Stimulated activated effector memory CD8-positive, alpha-beta T cell treated with anti-CD3 and anti-CD28 coated beads, Interleukin-12 subunit alpha, Interleukin-12 subunit beta, amount 100 ng/mL, for 72 hours (primary cell): ENCODE measurements around the gene TGFBR1.

ENCODE experiments used
- ATAC-seq: fragments of 150-1000 bp; cut with Tn5 transposase; 2 replicates; pipeline ENCODE4 v1.10.0; 2021
- DNase-seq, 2 donors: peaks; one replicate each; pipeline ENCODE4 v3.0.0; 2021 to 2022; ENCODE audit warnings: low spot score in 2 of 2
- H3K27ac Mint-ChIP-seq: one replicate; pipeline ENCODE4 v1.8.0; 2022; ENCODE audit warnings: mild to moderate bottlenecking, mixed read lengths
- H3K36me3 Mint-ChIP-seq: one replicate; pipeline ENCODE4 v1.8.0; 2022; ENCODE audit warnings: mild to moderate bottlenecking, mixed read lengths
- H3K4me1 Mint-ChIP-seq: one replicate; pipeline ENCODE4 v1.8.0; 2022; ENCODE audit warnings: mixed read lengths
- H3K4me3 Mint-ChIP-seq: one replicate; pipeline ENCODE4 v1.8.0; 2022; ENCODE audit warnings: mild to moderate bottlenecking, mixed read lengths
- H3K9me3 Mint-ChIP-seq: one replicate; pipeline ENCODE4 v1.8.0; 2022; ENCODE audit warnings: mixed read lengths

The TGFBR1 gene

DNA sequence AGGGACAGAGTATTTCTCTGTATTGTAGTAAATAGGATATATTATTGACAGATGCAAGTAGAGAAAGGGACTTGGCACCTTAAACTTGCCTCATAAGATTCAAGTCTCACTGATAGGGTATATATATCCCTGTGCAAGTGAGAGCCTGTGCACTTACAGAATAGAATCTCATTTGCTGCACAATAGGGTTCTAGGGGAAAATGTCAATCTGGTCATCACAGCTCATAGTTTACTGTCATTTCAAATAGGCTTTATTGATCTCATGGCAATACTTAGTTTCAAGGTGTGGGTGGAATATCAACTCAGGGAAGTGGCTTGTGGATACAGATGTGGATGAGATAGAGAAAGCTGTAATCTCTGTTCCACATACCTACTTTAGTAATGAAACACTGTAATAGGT, 42.3 kb downstream of the TGFBR1 start:
- H3K4me1 Mint-ChIP-seq: peaks cover 26% of the 10 kb centered on the region
- peaks cover 100% of the 10 kb centered on the region for H3K36me3 Mint-ChIP-seq
- no peak for DNase-seq
- H3K4me3 Mint-ChIP-seq: no peak overlapping the region
- H3K27ac Mint-ChIP-seq: no peak overlapping the region
- no peak for ATAC-seq
- no peaks in the 10 kb centered on the region for H3K9me3 Mint-ChIP-seq

DNA sequence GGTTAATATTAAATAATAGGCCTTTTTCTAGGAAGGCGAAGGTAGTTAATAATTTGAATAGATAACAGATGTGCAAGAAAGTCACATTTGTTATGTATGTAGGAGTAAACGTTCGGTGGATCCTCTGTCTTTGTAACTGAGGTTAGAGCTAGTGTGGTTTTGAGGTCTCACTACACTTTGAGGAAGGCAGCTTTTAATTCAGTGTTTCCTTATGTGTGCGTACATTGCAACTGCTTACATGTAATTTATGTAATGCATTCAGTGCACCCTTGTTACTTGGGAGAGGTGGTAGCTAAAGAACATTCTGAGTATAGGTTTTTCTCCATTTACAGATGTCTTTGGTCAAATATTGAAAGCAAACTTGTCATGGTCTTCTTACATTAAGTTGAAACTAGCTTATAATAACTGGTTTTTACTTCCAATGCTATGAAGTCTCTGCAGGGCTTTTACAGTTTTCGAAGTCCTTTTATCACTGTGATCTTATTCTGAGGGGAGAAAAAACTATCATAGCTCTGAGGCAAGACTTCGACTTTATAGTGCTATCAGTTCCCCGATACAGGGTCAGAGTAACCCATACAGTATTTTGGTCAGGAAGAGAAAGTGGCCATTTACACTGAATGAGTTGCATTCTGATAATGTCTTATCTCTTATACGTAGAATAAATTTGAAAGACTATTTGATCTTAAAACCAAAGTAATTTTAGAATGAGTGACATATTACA, 45.7 kb downstream of the TGFBR1 start:
- Mint-ChIP-seq H3K9me3 (no peaks in the 10 kb centered on the region), H3K4me3 (no peak overlapping the region)
- peak; percentile 73 for ATAC-seq

DNA sequence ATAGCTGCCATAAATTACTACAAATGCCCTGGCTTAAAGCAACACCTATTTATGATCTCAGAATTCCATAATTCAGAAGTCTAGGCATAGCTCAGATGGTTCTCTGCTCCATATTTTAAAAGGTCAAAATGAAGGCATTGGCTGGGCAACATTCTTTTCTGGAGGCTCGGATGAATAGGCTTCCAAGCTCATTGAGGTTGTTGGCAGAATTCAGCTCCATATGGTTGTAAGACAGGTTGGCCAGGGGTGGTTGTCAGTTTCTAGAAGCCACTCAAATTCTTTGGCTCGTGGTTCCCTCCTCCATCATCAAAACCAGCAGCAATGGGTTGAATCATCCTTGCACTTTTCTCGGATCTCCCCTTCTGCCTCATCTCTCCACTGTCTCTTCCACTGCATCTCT, 49.4 kb downstream of the TGFBR1 start:
- DNase-seq (no peak), ATAC-seq (no peak)
- Mint-ChIP-seq H3K9me3 (no peaks in the 10 kb centered on the region), H3K36me3 (peaks cover 31% of the 10 kb centered on the region), H3K4me1 (peaks cover 15% of the 10 kb centered on the region), H3K27ac (no peak overlapping the region), H3K4me3 (no peak overlapping the region)

More for the DNA sequence above, 45.7 kb downstream of the TGFBR1 start:
- H3K4me1 Mint-ChIP-seq: peaks cover 25% of the 10 kb centered on the region
- H3K27ac Mint-ChIP-seq: no peak overlapping the region
- H3K36me3 Mint-ChIP-seq: peaks cover 68% of the 10 kb centered on the region
- DNase-seq: no peak

DNA sequence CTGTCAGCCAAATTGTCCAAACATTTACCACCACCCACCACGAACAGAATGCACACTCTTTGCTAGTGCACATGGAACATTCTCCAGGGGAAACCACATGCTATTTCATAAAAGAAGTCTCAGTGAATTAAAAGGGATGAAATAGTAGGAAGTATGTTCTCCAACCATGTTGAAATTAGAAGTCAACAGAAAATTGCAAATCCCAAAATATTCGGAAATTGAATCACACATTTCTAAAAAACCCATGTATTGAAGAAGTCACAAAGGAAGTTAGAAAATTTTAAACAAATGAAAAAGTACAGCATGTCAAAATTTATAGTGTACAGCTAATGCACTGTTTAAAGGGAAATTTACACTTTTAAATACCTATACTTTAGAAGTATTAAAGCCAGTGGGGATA, 50.8 kb downstream of the TGFBR1 start:
- Mint-ChIP-seq H3K4me3 (no peak overlapping the region), H3K27ac (no peak overlapping the region), H3K4me1 (peaks cover 5% of the 10 kb centered on the region), H3K36me3 (peaks cover 17% of the 10 kb centered on the region), H3K9me3 (no peaks in the 10 kb centered on the region)
- no peak for DNase-seq
- no peak for ATAC-seq

DNA sequence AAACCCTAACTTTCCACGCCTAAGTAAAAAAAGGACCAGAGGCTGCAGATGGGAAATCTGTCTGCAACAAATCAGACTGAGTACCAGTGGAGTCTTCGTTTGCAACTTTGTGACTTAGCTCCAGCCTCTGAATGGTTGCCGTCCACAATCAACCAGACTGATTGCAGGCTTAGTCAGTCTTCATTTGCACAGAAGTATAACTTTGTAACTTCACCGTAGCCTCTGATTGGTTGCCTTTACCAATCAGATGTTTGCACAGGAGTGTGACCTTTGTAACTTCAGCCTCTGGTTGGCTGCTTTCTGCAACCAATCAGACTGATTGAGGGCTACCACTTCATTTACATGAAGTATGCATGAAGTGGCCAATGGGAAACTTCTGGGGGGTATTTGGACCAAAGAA, 53.7 kb downstream of the TGFBR1 start:
- no peak for ATAC-seq
- DNase-seq: no peak
- no peaks in the 10 kb centered on the region for H3K9me3 Mint-ChIP-seq
- no peak overlapping the region for H3K27ac Mint-ChIP-seq
- no peak overlapping the region for H3K4me3 Mint-ChIP-seq
- H3K4me1 Mint-ChIP-seq: peaks cover 5% of the 10 kb centered on the region
- H3K36me3 Mint-ChIP-seq: no peaks in the 10 kb centered on the region

DNA sequence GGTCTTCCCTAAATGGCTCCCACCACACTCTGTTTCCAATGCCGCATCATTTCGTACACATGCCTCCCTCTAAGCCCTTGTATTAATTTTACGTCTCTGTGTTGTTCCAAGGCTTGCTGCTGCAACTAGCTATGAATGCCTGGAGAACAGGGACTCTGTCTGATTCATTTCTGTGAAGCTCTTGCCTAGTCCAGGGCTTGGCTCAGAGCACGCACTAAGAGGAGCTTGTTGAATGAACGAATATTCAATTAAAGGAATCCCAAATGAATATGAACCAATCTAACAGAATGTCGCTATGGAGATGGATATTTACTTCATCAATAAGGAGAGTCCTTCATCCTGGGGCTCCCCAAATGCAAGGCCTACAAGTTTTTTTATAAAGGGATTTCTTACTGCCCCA, 55.3 kb downstream of the TGFBR1 start:
- H3K4me1 Mint-ChIP-seq: peaks cover 5% of the 10 kb centered on the region
- ATAC-seq (no peak), DNase-seq (no peak)
- H3K4me3 Mint-ChIP-seq: no peak overlapping the region
- no peak overlapping the region for H3K27ac Mint-ChIP-seq
- no peaks in the 10 kb centered on the region for H3K36me3 Mint-ChIP-seq
- no peaks in the 10 kb centered on the region for H3K9me3 Mint-ChIP-seq

DNA sequence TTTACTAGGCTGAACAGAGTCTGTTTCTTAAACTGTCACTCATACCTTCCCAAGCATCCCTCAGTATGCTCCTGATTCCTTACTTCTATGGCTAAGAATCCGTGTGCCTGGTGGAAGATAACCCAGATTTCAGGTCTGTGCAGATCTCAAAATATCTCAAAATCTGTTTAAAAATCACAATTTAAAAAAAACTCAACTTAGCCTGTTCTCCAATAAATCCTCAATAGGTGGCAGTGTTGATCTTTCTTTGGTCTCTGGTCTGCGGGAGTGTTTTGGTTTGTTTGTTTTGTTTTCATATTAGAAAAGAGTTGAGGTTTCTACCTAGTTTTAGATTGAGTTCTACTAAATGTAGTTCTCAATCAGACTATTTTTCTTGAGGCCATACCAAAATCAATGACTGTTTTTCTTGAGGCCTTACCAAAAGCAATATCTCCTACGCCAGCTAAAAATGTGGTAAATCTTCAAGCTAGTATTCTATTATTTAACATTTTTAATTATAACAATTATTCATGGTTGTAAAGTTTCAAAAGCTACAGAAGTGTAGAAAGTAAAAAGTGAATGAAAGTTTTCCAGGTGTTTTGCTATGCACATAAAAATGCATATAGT, 57.9 kb downstream of the TGFBR1 start:
- no peaks in the 10 kb centered on the region for H3K9me3 Mint-ChIP-seq
- H3K36me3 Mint-ChIP-seq: no peaks in the 10 kb centered on the region
- DNase-seq: no peak
- peaks cover 24% of the 10 kb centered on the region for H3K4me1 Mint-ChIP-seq
- ATAC-seq: peak; percentile 70
- no peak overlapping the region for H3K27ac Mint-ChIP-seq
- no peak overlapping the region for H3K4me3 Mint-ChIP-seq

DNA sequence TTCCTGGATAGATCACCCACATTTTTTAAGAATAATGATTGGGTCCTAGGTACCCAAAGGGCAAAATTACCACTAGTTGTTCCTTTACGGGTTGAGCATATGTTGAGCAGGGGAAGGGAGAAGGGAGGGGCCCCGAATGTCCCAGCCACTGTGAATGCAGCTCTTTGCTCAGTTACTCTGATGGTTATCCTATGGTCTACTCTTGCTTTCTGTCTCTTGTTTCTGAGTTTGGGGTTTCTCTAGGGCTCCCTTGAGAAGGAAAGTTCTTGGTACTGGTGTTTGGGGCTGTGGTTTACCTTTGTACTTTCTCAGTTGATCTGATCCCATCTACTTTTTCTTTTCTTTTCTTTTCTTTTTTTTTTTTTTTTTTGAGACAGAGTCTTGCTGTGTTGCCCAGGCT, 61.2 kb downstream of the TGFBR1 start:
- DNase-seq (no peak), ATAC-seq (peak; percentile 66)
- Mint-ChIP-seq H3K9me3 (no peaks in the 10 kb centered on the region), H3K4me3 (no peak overlapping the region), H3K27ac (peak overlapping the region; percentile 9), H3K36me3 (no peaks in the 10 kb centered on the region), H3K4me1 (peaks cover 28% of the 10 kb centered on the region)

DNA sequence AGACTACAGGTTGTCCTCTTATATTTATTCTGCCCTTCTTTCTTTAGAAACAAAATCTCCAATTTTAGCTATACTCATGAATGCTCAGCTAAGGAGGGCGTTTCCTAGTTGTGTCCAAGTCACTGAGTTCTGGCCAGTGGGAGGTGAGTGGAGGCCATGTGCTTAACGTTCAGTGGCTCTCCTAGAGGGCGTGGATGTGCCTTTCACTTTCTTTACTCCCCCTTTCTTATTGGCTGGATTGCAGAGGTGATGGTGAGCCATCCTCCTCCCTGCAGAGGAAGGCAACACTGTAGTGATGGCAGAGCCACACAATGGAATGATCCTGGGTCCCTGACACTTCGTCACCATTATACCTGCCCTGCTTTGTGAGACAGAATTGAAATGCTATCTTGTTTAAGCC, 62.2 kb downstream of the TGFBR1 start:
- Mint-ChIP-seq H3K27ac (no peak overlapping the region), H3K9me3 (no peaks in the 10 kb centered on the region), H3K4me3 (no peak overlapping the region), H3K36me3 (no peaks in the 10 kb centered on the region), H3K4me1 (peaks cover 28% of the 10 kb centered on the region)
- DNase-seq (no peak), ATAC-seq (no peak)

DNA sequence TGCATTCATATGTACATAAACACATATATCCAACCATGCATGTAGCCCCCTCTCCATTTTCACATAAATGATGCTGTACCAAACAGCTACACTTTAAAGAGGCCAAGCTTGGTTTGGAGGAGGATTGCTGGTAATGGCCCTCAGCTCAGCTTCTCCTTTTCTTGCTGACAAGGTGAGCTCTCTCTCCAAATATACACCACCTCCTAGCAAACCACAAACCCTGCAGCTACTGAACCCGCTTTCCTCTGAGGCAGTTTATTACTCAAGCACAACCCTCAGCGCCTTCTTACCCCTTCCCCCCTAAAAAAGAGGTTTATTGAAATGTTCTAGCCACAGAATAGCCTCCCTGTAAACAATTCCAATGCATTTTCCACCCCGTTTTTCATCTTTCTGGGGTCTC, 62.8 kb downstream of the TGFBR1 start:
- Mint-ChIP-seq H3K4me3 (no peak overlapping the region), H3K9me3 (no peaks in the 10 kb centered on the region), H3K4me1 (peaks cover 28% of the 10 kb centered on the region), H3K36me3 (no peaks in the 10 kb centered on the region), H3K27ac (no peak overlapping the region)
- ATAC-seq (peak; percentile 44), DNase-seq (no peak)

DNA sequence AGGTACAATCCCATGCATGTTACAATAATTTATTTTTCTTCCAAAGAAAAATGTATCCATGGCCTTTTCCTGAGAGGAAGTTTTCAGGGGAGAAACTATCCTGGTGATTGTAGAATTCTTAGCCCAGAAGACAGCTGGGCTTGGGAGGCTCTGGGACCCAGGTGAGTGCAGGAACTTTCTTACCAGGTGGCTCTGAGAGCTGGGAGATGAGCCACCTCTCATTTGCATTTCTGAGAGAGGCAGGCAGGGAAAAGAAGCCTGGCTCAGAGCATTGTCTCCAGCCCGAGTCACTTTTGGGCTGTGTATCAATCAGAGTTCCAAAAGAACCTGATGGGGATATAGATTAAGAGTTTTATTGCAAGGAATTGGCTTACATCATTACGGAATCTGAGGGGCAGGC, 64.2 kb downstream of the TGFBR1 start:
- Mint-ChIP-seq H3K4me3 (no peak overlapping the region), H3K27ac (no peak overlapping the region), H3K4me1 (peaks cover 36% of the 10 kb centered on the region), H3K9me3 (no peaks in the 10 kb centered on the region), H3K36me3 (no peaks in the 10 kb centered on the region)
- ATAC-seq (no peak), DNase-seq (no peak)

DNA sequence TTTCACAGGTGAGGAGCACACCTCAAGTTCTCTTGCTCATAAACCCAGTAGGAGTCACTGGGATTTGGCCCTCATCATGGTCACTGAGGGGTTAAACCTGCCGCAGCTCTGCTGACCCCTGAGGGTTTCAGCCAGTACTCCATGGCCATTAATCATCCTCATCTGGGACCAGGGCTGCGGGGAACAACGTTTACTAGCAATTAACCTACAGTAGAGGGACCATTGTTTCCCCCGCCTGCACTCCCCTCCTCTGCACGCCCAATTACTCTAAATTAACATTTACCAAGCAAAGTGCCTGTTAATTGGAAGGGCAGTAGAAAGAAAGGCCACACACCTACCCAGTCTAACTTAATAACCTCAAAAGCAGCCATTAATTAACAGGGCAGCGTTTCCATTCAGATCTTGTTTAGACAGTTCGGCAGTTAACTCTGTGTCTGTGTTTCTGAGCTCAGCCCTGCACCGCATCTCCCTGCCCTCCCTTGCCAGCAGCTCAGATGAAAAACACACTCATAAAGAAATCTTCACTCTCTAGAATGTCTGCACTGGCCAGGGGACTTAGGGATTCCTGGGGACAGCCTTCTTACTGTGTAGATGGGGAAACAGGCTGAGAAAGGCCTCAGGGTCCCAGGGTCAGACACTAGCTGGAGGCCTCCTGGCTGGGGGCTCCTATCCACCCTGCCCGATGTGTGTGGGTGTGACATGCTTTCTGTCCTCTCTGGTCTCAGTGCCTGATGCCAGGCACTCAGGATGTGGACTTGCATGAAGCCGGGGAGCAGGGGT, 65.3 kb downstream of the TGFBR1 start:
- ATAC-seq (no peak), DNase-seq (peak in 1 of 2 donors; percentile 29)
- peaks cover 41% of the 10 kb centered on the region for H3K4me1 Mint-ChIP-seq
- H3K36me3 Mint-ChIP-seq: no peaks in the 10 kb centered on the region
- no peaks in the 10 kb centered on the region for H3K9me3 Mint-ChIP-seq
- H3K4me3 Mint-ChIP-seq: no peak overlapping the region
- no peak overlapping the region for H3K27ac Mint-ChIP-seq

DNA sequence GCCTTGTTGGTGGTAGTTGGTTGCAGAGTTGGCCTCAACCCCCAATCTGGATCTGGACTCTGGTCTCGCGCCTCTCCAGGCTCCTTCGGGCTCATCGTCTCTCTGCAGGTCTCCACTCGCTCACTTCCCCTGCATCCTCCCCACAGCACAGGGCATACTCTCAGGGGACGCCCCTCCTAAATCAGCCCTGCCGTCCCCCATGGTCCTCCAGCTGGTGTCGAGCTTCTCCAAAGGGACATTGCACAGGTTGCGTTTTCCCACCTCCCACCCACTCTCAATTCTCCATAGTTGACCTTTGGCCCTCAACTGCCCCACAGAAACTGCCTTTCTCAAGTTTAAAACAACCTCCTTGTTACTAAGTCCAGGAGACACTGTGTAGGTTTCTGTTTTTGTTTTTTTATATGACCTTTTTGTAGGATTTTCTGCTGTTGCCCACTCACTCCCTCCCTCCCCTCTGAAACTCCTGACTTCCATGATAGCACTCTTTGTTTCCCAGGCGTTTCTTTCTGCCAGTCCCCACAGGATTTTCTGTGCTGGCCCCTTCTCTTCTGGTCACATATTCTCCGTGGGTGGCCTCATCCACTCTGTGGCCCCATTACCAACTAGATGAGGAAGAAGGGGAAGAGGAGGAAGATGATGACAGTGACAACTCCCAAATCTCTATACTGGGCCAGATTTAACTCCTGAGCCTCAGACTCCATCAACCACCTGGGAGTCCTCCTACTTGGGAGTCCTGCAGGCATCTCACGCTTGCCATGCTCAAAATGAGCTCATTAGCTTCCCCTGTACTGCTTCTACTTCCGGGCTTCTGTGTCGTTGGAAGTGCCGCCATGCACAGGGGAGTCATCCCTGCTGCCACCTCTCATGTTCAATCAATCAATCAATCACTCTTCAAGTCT, 66.6 kb downstream of the TGFBR1 start:
- no peak overlapping the region for H3K27ac Mint-ChIP-seq
- DNase-seq: peak in 1 of 2 donors; percentile 33
- H3K4me1 Mint-ChIP-seq: peaks cover 34% of the 10 kb centered on the region
- H3K9me3 Mint-ChIP-seq: no peaks in the 10 kb centered on the region
- H3K4me3 Mint-ChIP-seq: no peak overlapping the region
- no peak for ATAC-seq
- H3K36me3 Mint-ChIP-seq: no peaks in the 10 kb centered on the region

DNA sequence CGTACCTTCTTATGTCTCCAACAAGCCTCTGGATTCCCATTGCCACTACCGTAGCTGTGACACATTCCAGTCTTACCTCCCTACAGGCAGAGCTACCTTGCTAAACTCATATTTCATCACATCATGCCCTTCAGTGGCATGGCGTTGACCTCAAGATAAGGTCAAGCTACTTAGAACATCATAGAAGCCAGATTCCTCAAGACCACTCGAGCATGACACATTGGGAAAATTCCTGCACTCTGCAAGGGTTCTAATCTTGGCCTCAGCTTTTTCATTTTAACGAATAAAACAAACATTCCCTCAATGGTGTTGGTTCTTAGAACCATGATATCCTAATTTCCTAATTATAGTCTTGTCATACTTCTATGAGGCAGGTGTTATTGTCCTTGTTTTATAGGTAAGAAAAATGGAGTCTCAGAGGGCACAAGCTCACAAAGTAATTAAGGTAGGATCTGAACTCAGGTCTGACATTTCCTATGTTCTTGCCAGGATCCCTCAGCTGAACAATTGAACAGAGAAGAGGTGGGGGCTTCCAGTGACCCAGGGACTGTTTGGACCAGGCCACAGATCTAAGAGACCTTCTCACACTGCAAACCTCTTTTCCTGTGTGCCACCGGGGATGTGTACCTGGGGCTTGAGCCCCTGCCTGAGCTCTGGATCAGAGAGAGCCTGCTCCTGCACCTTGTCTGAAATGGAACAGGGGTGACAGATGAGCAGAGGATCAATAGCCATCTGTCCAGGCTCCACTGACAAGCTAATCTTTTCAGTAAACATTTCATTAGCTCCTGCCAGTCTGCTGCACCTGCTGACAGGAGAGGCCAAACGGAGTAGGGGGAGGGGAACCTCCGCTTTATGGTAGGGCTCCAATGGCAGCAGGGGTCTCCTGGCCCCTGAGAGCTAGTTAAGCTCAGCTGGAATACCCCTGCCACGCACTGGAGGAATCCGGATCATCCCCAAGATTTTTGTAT, 67.5 kb downstream of the TGFBR1 start:
- no peak overlapping the region for H3K27ac Mint-ChIP-seq
- peaks cover 35% of the 10 kb centered on the region for H3K4me1 Mint-ChIP-seq
- no peak overlapping the region for H3K4me3 Mint-ChIP-seq
- H3K36me3 Mint-ChIP-seq: no peaks in the 10 kb centered on the region
- H3K9me3 Mint-ChIP-seq: no peaks in the 10 kb centered on the region
- DNase-seq: no peak
- ATAC-seq: no peak
